Hematopoietic multipotent progenitor cell treated with erythropoietin and hydrocortisone succinate and interleukin-3 and kit ligand, for 17 days (in vitro differentiated cells): ENCODE measurements around the gene SLC8A1.

ENCODE experiments used
- DNase-seq: peaks from one replicate; pipeline ENCODE4 v3.0.0-alpha.2; 2015; ENCODE audit warnings: low spot score

SLC8A1 gene

GRCh38 chr2:40451918-40452605 is at the start of gene SLC8A1:
TSS of gene SLC8A1 (minus strand) at chr2:40452090.
- no peak for DNase-seq

- DNase-seq, result no peak
These were observed 47.5 kb upstream of the SLC8A1 start for GRCh38 chr2:40499437-40499836.

GRCh38 chr2:40497251-40497859 is 45.5 kb upstream of the SLC8A1 start:
- DNase-seq, result no peak

- DNase-seq, result no peak
These were observed 37.7 kb upstream of the SLC8A1 start for GRCh38 chr2:40489678-40489960.

- DNase-seq, result no peak
These were observed 37.2 kb upstream of the SLC8A1 start for GRCh38 chr2:40488927-40489677.

- no peak for DNase-seq
These were observed 36.3 kb upstream of the SLC8A1 start for GRCh38 chr2:40488101-40488601.

GRCh38 chr2:40487602-40488001 is 35.7 kb upstream of the SLC8A1 start:
- DNase-seq, result no peak

GRCh38 chr2:40485854-40486253 is 34.0 kb upstream of the SLC8A1 start:
- DNase-seq, result no peak

- DNase-seq, result no peak
These were observed 33.4 kb upstream of the SLC8A1 start for GRCh38 chr2:40485318-40485717.

- DNase-seq, result no peak
These were observed 31.8 kb upstream of the SLC8A1 start for GRCh38 chr2:40483549-40484243.

GRCh38 chr2:40480596-40480995 is 28.7 kb upstream of the SLC8A1 start:
- no peak for DNase-seq

- no peak for DNase-seq
These were observed 28.2 kb upstream of the SLC8A1 start for GRCh38 chr2:40480073-40480472.

GRCh38 chr2:40477361-40477760 is 25.5 kb upstream of the SLC8A1 start:
- no peak for DNase-seq

- no peak for DNase-seq
These were observed 24.5 kb upstream of the SLC8A1 start for GRCh38 chr2:40476436-40476835.

GRCh38 chr2:40474306-40474705 is 22.4 kb upstream of the SLC8A1 start:
- no peak for DNase-seq

- DNase-seq, result no peak
These were observed 20.0 kb upstream of the SLC8A1 start for GRCh38 chr2:40471866-40472265.

- DNase-seq, result no peak
These were observed 19.2 kb upstream of the SLC8A1 start for GRCh38 chr2:40470822-40471813.

- DNase-seq, result no peak
These were observed 15.2 kb upstream of the SLC8A1 start for GRCh38 chr2:40466935-40467572.

GRCh38 chr2:40466332-40466906 is 14.5 kb upstream of the SLC8A1 start:
- no peak for DNase-seq

- no peak for DNase-seq
These were observed 11.2 kb upstream of the SLC8A1 start for GRCh38 chr2:40463112-40463511.
